Measurements from ENCODE around the gene SELENOO.
A peak's percentile ranks its signal among the peaks of the same experiment; 100 is the strongest.

The SELENOO gene

DNA sequence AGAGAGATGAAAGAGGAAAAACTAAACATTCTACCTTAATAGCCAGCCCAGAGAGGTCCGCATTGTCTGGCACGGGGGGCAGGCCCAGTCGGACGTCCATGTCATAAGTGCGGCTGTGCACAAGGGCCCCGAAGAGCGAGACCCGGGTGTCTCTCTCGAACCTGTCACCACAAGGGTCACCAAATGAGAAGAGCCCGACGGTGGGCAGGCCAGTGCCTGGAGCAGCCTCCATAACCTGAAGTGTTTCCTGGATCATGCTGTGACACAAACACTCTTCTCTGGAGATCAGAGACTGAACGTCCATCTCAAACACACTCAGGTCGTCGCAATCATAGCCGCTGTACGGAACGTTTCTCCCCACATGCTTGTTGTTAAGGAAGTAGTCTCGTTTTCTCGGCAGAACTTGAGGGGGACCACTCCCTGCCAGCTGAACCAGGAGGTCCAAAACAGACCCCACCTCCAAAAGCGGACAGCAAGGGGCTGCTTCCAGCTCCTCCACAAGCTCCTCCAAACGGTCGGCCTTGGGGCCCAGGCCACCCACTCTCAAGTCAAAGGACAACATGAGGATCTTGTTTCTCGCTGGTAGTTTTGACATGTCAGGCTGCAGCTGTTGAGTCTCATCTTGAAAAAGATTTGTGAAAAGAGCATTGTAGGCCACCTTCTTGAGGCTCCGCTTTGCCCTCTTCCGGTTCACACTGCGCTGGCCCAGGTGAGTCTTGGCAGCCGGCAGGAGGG, 43.0 kb downstream of the SELENOO start:
- no peak for DNase-seq

DNA sequence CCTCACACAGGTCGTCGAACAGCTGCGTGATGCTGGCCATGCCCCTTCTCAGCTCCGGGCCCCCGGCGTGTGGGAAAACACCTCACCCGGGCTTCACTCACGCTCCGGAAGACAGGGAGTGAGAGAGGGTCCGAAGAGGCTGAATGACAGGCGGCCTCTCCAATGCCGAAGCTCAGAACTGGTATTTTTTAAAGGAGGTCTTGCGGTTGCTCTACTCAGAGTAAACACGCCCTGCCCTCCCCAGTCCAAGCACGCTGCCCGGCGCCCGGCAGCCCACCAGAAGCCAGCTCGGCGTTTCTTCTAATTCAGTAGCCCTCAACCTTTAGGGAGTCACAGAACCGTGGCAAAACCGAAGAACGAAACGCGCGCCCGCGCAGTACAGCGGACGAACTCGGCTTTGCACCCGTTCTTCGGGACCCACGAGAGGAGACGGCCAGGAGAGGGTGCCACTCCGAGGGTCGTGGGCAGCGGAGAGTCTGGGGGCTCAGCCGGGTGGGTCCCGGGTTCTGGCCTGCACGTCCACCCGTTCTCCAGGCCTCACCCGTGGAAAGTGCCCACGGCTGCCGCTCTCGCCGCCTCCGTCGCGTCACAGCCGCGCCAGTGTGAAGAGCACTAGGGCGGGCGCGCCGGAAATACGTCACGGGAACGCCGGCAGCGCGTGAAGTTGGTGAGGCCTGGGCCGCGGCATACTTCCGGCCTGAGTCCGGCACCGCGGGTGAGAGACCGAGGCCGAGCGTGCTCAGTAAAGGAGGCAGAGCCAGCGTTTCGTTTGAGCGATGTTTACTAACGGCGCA, 43.8 kb downstream of the SELENOO start, which contains the start of gene TUBGCP6:
Gene TUBGCP6 (minus strand): TSS at position 604 of the 794 bp plus-strand sequence. CDS start 564 bp downstream, at position 40.
- peak; percentile 95 for DNase-seq

DNA sequence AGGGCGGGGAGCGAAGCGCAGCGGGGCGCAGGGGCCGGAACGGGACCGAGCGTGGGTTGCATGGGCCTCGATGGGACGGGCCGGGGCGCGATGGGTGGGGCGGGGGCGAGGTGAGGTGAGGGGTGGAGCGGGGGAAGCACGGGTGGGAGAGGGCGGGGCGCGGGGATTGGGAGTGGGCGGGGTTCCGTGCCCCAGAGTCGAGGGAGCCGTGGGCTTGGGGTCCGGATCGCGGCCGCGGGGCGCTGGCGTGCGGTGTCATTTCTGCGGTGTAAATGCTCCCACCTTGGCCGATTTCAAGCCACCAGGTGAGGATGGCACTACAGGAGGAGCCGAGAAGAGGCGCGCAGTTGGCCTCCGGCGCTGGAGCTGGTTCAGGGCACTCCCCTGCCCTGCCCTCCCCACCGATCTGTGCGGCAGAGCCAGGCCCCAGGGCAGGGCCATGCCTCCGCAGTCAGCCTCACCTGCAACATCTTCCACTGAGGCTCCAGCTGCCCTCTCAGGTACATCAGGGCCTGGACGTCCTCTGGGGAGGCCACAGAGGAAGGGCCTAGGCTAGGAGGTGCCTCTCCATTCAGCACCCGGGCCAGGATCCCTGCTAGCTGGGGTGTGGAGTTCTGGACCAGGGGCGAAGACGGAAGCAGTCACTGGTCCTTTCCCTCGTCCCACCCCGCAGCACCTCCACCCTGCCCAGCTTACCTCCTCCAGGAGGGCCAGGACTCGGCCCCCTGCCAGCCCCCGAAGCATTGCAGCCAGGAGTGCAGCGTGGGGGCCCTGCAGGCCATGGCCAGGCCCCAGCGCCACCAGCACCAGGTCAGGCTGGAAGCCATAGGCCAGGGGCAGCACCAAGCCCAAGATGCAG, 44.6 kb downstream of the SELENOO start:
- no peak for DNase-seq

DNA sequence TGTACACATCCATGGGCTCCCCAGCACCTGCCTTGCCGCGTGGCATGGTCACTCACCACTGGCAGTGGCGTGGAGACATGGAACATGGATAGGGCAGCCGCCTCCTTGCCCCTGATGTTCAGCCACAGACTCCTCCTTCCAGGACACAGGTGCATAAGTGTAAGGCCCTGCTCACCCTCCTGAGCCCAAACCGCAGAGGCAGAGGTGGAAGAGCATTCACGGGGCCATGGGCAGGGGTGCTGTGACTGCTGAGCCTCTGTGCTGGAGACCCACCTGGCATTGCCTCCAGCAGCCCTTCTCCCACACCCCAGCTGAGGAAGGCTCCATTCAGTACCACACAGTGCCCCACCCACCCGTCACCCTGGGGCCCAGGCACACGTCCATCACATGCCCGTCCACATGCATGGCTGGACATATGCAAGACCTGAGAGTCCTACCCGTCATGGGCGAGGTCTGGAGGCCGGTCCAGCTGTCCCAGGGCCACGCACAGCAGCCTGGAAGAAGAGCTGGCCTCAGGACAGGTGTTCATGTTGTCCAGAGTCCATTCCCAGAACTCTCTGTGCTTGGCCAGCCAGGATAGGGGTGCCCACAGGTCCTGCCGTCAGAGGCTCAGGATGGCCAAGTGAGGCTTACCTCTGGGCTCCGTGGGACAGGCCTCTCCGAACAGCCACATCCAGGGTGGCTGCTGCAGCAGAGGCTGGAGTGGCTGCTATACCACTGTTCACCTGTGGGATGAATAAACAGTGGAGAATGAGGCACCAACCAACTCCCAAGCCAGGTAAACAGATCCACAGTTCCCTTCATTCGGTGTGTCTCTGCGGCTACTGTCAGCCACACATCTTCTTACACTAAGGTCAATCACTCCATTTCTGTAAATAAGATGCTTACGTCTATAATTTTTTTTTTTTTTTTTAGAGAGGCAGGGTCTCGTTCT, 45.7 kb downstream of the SELENOO start:
- DNase-seq = no peak

DNA sequence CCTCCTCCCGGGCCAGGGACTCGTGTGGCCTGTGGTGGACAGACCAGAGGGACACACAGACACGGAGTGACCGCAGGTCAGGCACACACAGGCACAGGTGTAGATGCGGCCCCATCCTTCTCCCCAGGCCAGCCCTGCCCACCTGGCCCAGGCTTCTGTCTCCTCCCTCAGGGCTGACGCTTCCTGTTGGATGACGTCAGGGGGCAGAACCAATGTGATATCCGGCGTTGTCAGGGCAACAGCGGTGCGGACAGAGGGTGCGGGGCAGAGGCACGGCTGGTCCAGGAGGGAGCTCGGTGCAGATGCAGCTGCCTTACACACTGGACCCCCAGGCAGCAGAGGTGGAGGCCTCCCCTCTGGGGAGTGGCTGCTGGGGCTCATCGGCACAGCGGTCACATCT, 46.9 kb downstream of the SELENOO start:
- peak; percentile 78 for DNase-seq

DNA sequence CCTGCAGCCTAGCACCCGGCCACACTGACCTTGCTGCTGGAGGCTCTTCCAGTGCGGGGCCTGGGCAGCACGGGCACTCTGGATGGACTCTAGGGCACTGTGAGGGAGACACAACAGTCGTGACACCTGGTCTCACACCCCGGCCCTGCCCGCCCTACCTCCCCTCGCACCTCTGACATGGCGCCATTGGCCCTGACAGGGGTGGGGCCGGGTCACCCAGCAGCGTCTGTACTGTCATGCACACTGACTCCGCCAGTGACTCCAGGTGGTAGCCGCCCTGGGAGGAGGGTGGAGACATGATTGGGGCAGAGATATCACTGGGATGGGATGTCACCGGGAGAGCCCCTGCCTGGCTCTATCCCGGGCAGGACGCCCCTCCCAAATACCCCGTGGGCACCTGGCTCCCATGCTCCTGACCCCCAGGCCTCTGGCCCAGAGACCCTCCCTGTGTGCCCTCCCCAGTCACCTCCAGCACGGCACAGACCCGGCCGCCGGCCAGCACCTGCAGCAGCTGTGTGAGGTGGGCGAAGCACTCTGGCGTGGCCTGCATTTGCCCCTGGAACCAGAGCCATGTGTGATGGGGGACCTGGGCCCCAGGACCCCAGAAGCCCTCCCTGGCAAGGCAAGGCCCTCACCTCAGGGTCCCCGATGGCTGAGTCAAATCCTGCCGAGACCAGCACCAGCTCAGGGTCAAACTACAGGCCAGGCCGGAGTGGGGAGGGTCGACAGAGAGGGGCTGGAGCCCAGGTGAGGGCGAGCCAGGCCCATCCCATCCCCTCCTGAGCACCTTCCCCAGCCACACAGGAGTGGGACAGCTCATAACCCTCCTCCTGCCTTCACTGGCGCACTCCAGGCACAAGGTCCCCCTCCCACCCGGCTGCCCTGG, 47.6 kb downstream of the SELENOO start:
- no peak for DNase-seq

DNA sequence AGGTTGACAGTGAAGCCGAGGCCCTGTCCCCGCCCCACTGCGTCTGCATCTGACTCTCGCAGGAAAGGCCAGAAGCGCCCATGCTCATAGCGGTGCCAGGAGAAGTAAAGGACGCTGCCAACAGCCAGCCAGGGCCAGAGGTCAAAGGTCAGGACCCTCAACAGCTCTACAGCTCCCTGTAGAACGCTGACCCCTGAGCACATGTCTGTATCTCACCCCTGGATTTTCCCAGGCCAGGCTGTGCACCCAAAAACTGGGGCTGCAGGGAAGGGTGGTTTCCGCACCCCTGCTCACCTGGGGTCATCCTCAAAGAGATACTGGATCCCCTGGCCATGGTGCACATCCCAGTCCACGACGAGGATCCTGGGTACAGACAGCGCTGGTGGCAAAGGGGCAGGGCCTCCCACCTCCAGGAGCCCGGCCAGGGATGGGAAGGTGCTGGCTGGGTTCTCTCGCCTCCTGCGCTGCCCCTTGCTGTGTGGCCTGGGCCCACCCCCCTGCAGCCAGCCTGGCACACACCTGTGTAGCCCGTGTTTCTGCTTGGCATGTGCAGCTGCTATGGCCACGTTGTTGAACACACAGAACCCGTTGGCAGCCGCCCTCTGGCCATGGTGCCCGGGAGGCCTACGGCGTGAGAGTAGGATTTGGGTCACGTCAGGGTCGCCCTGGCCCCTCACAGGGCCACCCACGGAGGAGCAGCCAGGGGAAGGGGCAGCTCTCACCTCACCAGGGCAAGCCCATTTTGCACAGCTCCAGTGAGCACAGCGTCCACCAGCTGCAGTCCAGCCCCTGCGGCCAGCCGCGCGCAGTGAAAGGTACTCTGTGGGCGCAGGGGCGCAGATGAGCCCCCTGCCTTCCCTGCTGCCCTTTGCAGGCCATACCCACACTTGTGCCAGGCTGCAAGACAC, 48.8 kb downstream of the SELENOO start:
- no peak for DNase-seq

DNA sequence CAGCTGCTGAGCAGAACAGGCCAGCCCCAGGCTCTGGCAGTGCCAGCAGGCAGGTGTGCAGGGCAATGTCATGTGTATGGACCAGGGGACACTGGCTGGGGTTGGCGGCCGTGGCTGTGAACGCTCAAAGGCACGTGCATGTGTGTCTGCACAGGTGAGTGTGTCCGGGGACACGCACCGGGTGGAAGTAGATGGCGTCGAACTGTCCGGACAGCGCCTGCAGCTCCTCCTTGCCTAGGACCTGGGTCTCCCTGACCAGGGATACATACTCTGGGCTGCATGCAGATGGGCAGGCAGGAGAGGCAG, 49.4 kb downstream of the SELENOO start:
- DNase-seq = no peak

DNA sequence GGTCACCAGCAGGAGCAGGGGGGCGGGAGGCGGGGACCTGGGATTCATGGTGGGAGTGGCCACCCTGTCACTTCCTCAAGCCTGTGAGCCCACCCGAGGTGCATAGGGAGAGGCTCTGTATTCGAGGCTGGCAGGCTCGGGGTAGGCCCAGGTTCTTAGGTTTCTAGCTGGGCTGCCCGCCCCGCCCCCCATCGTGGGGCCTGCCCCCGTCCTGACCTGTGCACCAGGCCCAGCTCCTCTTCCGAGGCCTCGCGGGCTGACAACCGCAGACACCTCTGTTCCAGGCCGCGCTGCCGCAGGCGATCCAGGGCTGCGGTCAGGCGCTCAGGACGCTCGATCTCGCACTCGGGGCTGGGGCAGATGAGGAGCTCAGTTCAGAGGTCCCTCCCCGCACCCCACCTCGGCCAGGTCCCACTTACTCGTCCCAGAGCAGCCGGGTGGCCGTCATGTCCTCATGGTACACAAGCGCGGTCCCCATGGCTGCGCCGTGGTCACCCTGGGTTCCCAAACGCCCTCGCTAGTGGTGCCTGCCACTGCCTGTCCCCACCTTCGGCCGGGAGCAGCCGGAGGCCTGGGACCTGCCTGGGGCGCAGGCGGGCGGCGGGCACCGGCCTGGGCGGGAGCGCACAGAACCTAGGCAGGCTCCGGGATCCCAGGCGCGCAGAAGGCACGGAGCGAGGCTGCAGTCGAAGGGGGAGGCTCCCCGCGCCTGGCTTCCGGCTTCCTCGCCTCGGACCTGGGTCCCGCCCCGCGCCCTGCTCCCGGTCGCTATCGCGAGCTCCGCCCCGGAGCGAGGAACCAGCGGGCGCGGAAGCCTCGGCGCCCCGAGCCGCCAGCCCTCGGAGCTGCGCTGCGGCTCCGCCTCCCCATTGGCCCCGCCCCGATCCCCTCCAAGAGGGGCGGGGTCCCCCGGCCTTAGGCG, 50.0 kb downstream of the SELENOO start, which contains the start of gene HDAC10:
Gene HDAC10 (minus strand): TSS at position 711 of the 922 bp plus-strand sequence. CDS start 233 bp downstream, at position 478.
- peak; percentile 92 for DNase-seq

DNA sequence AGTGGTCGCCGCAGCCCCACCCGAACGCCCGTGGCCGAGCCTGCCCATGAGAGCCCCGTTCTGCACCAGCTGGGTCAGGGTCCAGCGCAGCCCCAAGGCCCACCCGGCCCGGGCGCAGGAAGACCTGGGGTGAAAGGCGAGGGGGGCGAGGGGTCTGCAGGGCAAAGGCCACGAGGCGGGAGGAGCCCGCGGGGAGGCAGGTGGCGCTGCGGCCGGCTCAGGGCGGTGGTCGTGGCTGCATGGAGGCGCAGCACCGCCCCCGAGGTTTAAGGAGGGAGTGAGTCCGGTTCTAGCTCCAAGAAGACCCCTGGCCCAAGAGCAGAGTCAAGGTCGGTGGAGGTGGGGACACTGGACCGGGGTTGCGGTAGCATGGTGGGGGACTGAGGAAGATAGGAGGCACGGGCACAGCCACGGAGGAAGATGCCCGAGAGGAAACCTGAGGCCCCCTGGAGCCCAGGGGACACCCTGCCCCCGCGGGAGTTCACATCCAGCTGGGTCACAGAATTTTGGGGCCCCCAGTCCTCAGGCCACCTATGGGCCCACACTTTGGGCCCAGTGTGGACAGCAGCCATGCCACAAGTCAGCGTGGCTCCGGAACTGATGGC, 50.8 kb downstream of the SELENOO start:
- no peak for DNase-seq

DNA sequence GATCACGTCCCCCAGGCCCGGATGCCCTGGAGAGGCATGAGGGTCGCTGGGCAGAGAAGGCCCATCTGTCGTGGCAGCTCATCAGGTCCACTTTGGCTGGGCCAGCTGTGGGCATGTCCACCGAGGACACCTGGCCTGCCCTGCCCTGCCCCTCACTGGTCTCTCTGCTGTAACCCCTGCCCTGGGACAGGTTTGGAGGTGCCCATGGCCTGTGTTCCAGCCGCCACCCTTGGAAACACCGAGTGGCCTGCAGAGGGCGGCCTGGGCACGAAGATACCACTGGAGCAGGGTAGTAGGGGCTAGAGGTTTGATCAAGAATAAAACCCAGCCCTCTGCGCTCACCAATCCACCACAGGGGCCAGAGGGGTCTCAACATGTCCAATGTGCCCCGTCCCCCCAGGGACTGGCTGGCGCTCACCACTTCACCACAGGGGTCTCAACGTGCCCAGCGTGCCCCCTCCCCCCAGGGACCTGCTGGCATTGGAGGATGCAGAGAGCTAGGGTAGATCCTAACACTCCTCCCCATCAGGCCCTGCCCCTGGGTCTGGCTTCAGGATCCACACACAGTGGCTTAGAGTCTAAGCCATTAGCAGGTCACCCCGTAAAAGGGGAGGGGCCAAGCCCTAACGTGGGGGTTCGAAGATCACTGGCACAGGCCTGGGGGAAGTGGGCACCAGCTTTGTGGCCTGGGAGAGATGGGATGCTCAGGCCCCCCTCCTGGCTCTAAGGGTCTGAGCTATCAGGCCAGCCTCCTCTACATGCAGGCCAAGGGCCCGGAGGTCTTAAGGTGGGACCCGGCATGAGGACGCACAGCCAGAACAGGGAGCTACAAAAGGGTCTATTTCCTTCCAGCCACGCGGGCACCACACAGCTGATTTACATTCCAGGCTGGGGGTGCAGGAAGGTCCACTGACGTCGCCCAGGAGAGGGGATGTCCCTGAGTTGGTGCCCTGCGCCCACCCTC, 51.6 kb downstream of the SELENOO start:
- peak; percentile 72 for DNase-seq

DNA sequence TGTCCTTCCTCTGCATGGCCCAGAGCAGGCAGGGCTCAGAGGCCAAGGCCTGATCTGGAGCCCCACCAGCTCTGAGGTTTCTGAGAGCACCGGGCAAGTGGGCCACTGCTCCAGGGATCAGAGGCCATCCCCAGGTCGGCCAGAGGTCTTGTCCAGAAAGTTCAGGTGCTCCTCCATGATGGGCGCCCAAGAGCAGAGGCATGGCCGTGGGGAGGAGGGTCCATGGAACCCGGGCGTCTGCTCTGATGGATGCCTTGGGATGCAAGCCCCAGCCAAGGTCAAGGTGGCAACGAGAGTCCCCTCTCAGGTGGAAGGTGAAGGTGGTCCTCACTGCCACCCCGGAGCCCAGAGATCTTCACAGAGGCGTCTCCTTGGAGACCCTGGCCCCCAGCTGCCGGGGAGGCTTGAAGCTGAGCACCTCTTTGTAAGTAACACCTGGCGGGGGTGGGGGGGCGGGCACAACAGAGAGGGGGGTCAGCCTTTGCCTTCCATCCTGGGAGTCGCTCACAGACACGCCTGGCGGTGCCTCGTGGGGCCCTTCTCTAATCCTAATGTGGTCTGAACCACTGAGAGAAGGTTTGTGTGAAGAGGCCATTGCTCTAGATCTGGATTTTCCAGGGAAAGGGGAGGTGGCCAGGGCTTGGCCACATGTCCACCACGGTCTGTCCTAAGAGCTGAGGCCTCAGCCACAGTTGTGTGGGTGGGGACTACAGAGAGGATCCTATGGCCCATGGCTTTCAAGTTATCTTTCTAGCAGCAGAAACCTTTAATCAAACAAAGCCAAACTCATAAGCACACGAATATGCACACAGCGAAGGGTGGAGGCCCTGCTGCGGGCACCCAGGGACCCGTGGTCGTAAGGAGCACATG, 52.5 kb downstream of the SELENOO start:
- no peak for DNase-seq

DNA sequence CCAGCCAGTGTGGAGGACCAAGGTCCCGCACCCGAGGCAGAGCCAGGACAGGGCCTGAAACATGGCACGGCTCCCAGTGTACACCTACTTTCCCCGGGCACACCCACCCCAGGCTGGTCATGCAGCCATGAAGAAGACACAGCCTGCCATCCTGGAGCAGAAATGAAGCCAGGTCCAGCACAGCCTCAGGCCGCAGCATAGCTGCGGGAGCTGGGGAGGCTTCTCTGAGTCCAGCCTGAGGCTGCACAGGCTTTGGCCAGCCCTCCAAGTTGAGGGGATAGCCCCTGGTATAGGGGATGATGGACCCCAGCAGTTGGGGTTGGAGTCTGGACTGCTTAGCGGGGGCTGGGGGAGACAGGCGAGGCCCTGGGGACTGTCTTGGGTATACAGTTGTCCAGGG, 53.1 kb downstream of the SELENOO start:
- DNase-seq = no peak

DNA sequence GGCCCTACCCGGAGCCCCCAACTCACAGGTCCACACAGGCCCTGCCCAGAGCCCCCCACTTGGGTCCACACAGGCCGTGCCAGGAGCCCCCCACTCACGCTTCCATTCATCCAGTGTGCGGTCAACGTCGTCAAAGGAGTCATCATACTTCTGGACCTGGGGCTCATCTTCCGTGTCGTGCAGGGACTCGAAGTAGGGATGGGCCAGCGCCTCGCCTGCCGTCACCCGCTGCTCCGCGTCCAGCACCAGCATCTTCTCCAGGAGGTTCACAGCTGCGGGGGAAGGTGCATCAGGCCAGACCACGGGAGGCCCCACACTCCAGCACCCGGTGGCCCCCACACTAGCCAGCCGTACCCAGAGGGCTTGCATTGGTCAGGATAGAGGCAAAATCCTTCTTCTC, 54.3 kb downstream of the SELENOO start:
- no peak for DNase-seq

DNA sequence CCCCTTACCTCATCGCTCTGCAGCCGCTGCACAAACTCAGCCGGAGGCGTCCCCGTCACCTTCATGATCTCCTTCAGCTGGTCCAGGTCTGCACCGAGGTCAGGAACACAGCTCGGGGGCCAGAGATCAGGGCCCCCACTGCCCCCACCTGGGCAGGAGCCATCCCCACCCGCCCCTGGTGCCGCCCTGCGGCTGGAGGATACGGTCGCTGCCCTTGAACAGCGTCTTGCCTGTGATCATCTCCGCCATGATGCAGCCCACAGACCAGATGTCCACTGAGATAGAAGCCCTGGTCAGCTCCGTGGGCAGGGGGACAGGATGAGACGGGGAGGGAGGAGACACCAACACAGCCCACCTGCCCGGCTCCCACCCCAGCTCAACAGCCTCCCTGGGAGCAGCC, 54.8 kb downstream of the SELENOO start:
- no peak for DNase-seq

DNA sequence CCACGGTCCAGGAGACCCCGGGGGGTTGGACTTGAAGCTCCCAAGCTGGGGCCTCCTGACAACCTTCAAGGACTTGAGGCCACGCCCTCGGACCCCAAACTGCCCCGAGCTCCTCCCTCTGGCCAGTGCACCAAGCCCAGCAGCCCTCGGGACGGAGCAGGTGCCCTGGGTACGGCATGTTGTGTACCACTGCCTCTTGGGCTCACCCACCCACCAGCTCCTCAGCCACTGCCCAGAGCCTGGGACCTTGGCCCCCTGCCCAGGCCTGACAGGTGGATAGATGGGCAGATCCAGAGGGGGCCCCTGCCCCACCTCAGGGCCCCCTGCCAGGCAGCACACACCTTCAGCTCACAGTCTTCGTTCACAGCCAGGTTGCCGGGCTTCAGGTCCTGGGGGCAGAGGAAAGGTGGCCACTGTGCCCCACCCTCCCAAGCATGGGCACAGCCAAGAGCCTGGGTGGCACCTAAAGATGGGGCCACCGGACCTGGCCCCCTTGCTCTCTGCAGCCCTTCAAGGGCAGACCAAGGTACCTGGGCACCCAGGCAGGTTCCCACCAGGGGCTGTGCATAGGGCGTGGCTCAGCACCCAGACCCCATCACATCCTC, 55.5 kb downstream of the SELENOO start:
- no peak for DNase-seq
